ENCODE results near the gene SLCO2B1. TPM values are rescaled to one million over a fixed set of nuclear protein-coding genes. Genes with fewer than 3 reads are reported as not detected.

The SLCO2B1 gene
- total and polyA plus RNA-seq, 11 donors: 4.7 to 167 (median 15.8) TPM

DNA sequence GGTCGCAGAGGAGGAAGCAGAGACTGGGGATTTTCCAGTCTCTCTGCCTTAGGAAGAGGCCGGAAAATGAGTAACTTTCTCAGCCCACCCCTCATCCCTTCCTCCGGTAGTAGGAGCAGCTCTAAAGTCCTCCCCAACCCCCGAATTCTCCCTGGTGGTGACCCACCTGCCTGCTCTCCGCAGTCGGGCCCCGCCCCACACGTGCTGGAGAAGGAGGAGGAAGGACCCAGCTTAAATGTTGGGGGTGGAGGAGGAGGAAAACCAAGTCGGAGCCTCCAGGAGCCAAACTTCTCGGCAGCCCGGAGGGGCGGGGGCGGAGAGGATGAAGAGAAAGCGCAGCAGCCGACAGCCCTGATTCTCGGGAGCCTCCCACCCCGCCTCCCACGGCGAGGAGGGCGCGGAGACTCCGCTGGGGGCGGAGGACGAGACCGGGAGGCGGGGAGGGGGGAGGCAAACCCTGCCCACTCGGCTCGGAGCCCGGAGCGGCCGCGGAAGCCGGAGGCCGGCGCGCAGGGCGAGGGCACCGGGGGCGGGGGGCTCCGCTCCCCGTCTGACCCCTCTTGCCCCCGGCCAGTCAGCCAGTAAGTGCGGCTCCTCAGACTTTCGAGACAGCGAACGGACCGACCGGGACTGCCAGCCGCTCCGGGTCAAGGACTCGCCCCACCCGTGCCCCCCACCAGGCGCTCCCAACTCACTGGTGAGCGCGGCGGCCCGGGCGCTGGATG lies 89.6 kb downstream of the SLCO2B1 start, which contains the start of gene TPBGL:
TPBGL (plus strand) TSS at position 464 of the 725 bp plus-strand sequence. CDS start 276 bp downstream, outside the sequence.
- TF ChIP-seq POLR2A (IDR thresholded peaks at IDR 0.05): no peak
- TF ChIP-seq CTCF (IDR thresholded peaks at IDR 0.05): no peak
- intact Hi-C loops (cut with DNase I): loop anchor here in 4 of 10 donors (2.0 to 5.0 kb wide), 4 partner anchors 33 to 216 kb away; no protein-coding TSS in a partner anchor
- Histone ChIP-seq H3K27me3 (peaks cover 21 to 59% (median 34%) of the 10 kb centered on the region in 9 donors), H3K36me3 (no peaks in the 10 kb centered on the region), H3K27ac (no peak within 1 kb of the TSS), H3K4me1 (peaks cover 0 to 21% (median 5%) of the 10 kb centered on the region in 12 donors), H3K9me3 (no peaks in the 10 kb centered on the region), H3K4me3 (peak within 1 kb of the TSS; percentile 7 to 60 (median 44))
- WGBS, 4 donors: 2 to 3% (median 2%) methylated on average over 22 to 58 of the region's 58 CpGs
- peak in 2 of 5 donors; percentile 42 to 43 for DNase-seq
- ATAC-seq: peak in 2 of 4 donors; percentile 12 to 43

- Histone ChIP-seq H3K36me3 (no peaks in the 10 kb centered on the region), H3K4me1 (peaks cover 0 to 21% (median 5%) of the 10 kb centered on the region in 12 donors), H3K27ac (no peak overlapping the region), H3K4me3 (peak overlapping the region; percentile 7 to 60 (median 44)), H3K9me3 (no peaks in the 10 kb centered on the region), H3K27me3 (peaks cover 21 to 59% (median 34%) of the 10 kb centered on the region in 9 donors)
- TF ChIP-seq CTCF (IDR thresholded peaks at IDR 0.05) (peak; percentile 29 to 99 (median 88)), POLR2A (IDR thresholded peaks at IDR 0.05) (no peak)
- 0 to 2% (median 1%) methylated on average over 7 to 140 of the region's 140 CpGs for WGBS, 4 donors
- ATAC-seq: peak; percentile 56 to 97 (median 92)
- peak; percentile 82 to 95 (median 84) for DNase-seq
- intact Hi-C loops (cut with DNase I): loop anchor here in 4 of 10 donors (2.0 to 5.0 kb wide), 4 partner anchors 34 to 216 kb away; no protein-coding TSS in a partner anchor
Observed at GRCh38 chr11:75241036-75241905, 90.4 kb downstream of the SLCO2B1 start.

- intact Hi-C loops (cut with DNase I): loop anchor here in 4 of 10 donors (2.0 to 5.0 kb wide), 4 partner anchors 35 to 217 kb away; no protein-coding TSS in a partner anchor
- no peaks in the 10 kb centered on the region for H3K9me3 ChIP-seq
- peaks cover 0 to 21% (median 5%) of the 10 kb centered on the region in 12 donors for H3K4me1 ChIP-seq
- TF ChIP-seq CTCF (IDR thresholded peaks at IDR 0.05) (no peak), POLR2A (IDR thresholded peaks at IDR 0.05) (no peak)
- H3K27ac ChIP-seq: no peak overlapping the region
- H3K36me3 ChIP-seq: no peaks in the 10 kb centered on the region
- peaks cover 21 to 57% (median 34%) of the 10 kb centered on the region in 9 donors for H3K27me3 ChIP-seq
- 5 to 10% (median 7%) methylated on average over 33 to 72 of the region's 72 CpGs for WGBS, 4 donors
- ATAC-seq (peak in 1 of 4 donors; percentile 55), DNase-seq (no peak)
- peak overlapping the region in 10 of 12 donors; percentile 16 to 60 (median 46) for H3K4me3 ChIP-seq
Observed at GRCh38 chr11:75241906-75242644, 91.2 kb downstream of the SLCO2B1 start.

All from heart left ventricle (tissue), 16 donors.